H9 (cell line): ENCODE data around the gene TNPO1. TPM values are rescaled to one million over a fixed set of nuclear protein-coding genes. Genes with fewer than 3 reads are reported as not detected.
A peak's percentile ranks its signal among the peaks of the same experiment; 100 is the strongest.

Source experiments
- DNase-seq: peaks from one replicate; pipeline ENCODE4 v3.0.0-alpha.2; 2017
- H2AFZ ChIP-seq: one replicate; pipeline ENCODE4 v1.6.1; 2013; ENCODE audit warnings: mild to moderate bottlenecking, low read length, control low read depth, moderate library complexity
- H2AK5ac ChIP-seq: 2 replicates; pipeline ENCODE4 v1.6.1; 2013; ENCODE audit warnings: low read length, control low read depth, mixed read lengths; ENCODE audit not compliant: insufficient read length
- H2BK120ac ChIP-seq: one replicate; pipeline ENCODE4 v1.6.1; 2013; ENCODE audit warnings: low read depth, mild to moderate bottlenecking, low read length, control low read depth, inconsistent platforms; ENCODE audit not compliant: poor library complexity, severe bottlenecking
- H2BK12ac ChIP-seq: 2 replicates; pipeline ENCODE4 v1.6.1; 2013; ENCODE audit warnings: low read length, control low read depth, mixed read lengths, low read depth; ENCODE audit not compliant: insufficient read length
- H2BK15ac ChIP-seq: 2 replicates; pipeline ENCODE4 v1.6.1; 2013; ENCODE audit warnings: low read depth, low read length, control low read depth
- H2BK20ac ChIP-seq: one replicate; pipeline ENCODE4 v1.6.1; 2013; ENCODE audit warnings: low read depth, mild to moderate bottlenecking, low read length, control low read depth, inconsistent platforms; ENCODE audit not compliant: poor library complexity, severe bottlenecking
- H2BK5ac ChIP-seq: 2 replicates; pipeline ENCODE4 v1.6.1; 2013; ENCODE audit warnings: low read length, control low read depth, mixed read lengths; ENCODE audit not compliant: insufficient read length
- H3K14ac ChIP-seq: 2 replicates; pipeline ENCODE4 v1.6.1; 2013; ENCODE audit warnings: low read length, control low read depth; ENCODE audit not compliant: insufficient read depth
- H3K18ac ChIP-seq: 2 replicates; pipeline ENCODE4 v1.6.1; 2013; ENCODE audit warnings: low read depth, mild to moderate bottlenecking, mixed read lengths, low read length, control low read depth; ENCODE audit not compliant: insufficient read length
- H3K23ac ChIP-seq: 2 replicates; pipeline ENCODE4 v1.6.1; 2013; ENCODE audit warnings: low read length, control low read depth, mixed read lengths, low read depth; ENCODE audit not compliant: insufficient read length
- H3K23me2 ChIP-seq: 2 replicates; pipeline ENCODE4 v1.6.1; 2013; ENCODE audit warnings: low read depth, mild to moderate bottlenecking, mixed read lengths, low read length, control low read depth; ENCODE audit not compliant: insufficient read length, poor library complexity, severe bottlenecking
- H3K27ac ChIP-seq: 2 replicates; pipeline ENCODE4 v1.5.1; 2013; ENCODE audit warnings: low read length, control low read depth, mixed read lengths, low read depth; ENCODE audit not compliant: insufficient read length
- H3K27me3 ChIP-seq: 2 replicates; pipeline ENCODE4 v1.6.1; 2013; ENCODE audit warnings: low read length, control low read depth, inconsistent platforms; ENCODE audit not compliant: insufficient read depth
- H3K4ac ChIP-seq: 2 replicates; pipeline ENCODE4 v1.6.1; 2013; ENCODE audit warnings: low read depth, mild to moderate bottlenecking, control low read depth, inconsistent platforms, low read length, moderate library complexity
- H3K4me1 ChIP-seq: 2 replicates; pipeline ENCODE4 v1.6.1; 2013; ENCODE audit warnings: low read length, control low read depth, inconsistent platforms; ENCODE audit not compliant: insufficient read depth
- H3K4me2 ChIP-seq: 2 replicates; pipeline ENCODE4 v1.6.1; 2013; ENCODE audit warnings: low read length, control low read depth, mixed read lengths; ENCODE audit not compliant: insufficient read length, insufficient read depth
- H3K56ac ChIP-seq: 2 replicates; pipeline ENCODE4 v1.6.1; 2013; ENCODE audit warnings: low read depth, mild to moderate bottlenecking, mixed read lengths, low read length, control low read depth; ENCODE audit not compliant: insufficient read length
- H3K79me1 ChIP-seq: 2 replicates; pipeline ENCODE4 v1.6.1; 2013; ENCODE audit warnings: low read depth, mild to moderate bottlenecking, moderate library complexity, low read length, control low read depth, inconsistent platforms; ENCODE audit not compliant: insufficient read depth, poor library complexity, severe bottlenecking
- H3K79me2 ChIP-seq: 2 replicates; pipeline ENCODE4 v1.6.1; 2013; ENCODE audit warnings: low read length, control low read depth, inconsistent platforms; ENCODE audit not compliant: insufficient read depth
- H3K9ac ChIP-seq: 2 replicates; pipeline ENCODE4 v1.6.1; 2013; ENCODE audit warnings: low read length, control low read depth, mixed read lengths; ENCODE audit not compliant: insufficient read length; ENCODE audit errors: extremely low read depth
- H3K9me3 ChIP-seq: one replicate; pipeline ENCODE4 v1.6.1; 2013; ENCODE audit warnings: low read depth, low read length, inconsistent platforms; ENCODE audit not compliant: control insufficient read depth
- H3T11ph ChIP-seq: one replicate; pipeline ENCODE4 v1.6.1; 2013; ENCODE audit warnings: mild to moderate bottlenecking, low read length, control low read depth, inconsistent platforms
- H4K20me1 ChIP-seq: one replicate; pipeline ENCODE4 v1.6.1; 2013; ENCODE audit not compliant: control insufficient read depth, insufficient read length, insufficient read depth
- H4K5ac ChIP-seq: 2 replicates; pipeline ENCODE4 v1.6.1; 2013; ENCODE audit warnings: low read depth, mild to moderate bottlenecking, mixed read lengths, low read length, control low read depth; ENCODE audit not compliant: insufficient read length
- H4K8ac ChIP-seq: replicated peaks from 2 replicates; pipeline ENCODE4 v1.6.1; 2013; ENCODE audit warnings: low read length, control low read depth, mixed read lengths, low read depth; ENCODE audit not compliant: insufficient read length
- H4K91ac ChIP-seq: 2 replicates; pipeline ENCODE4 v1.6.1; 2013; ENCODE audit warnings: low read depth, mild to moderate bottlenecking, moderate library complexity, mixed read lengths, low read length, control low read depth; ENCODE audit not compliant: insufficient read length
- H3K27ac Mint-ChIP-seq, 3 experiments: 2 replicates in 2 of 3; 3 replicates in 1 of 3; pipeline ENCODE4 v1.8.0; 2020 to 2021; ENCODE audit warnings: mixed read lengths in 3 of 3, mild to moderate bottlenecking in 1 of 3, moderate library complexity in 1 of 3
- H3K27me3 Mint-ChIP-seq: 2 replicates; pipeline ENCODE4 v1.8.0; 2021; ENCODE audit warnings: low read depth, mild to moderate bottlenecking, moderate library complexity, mixed read lengths
- H3K36me3 Mint-ChIP-seq, 3 experiments: 2 replicates in 2 of 3; 3 replicates in 1 of 3; pipeline ENCODE4 v1.8.0; 2020 to 2021; ENCODE audit warnings: low read depth in 3 of 3, mixed read lengths in 3 of 3; ENCODE audit not compliant: insufficient read depth in 1 of 3
- H3K4me1 Mint-ChIP-seq, 2 experiments: 2 replicates each; pipeline ENCODE4 v1.8.0; 2020; ENCODE audit warnings: mixed read lengths in 2 of 2
- H3K4me3 Mint-ChIP-seq, 2 experiments: 2 replicates in 1 of 2; 3 replicates in 1 of 2; pipeline ENCODE4 v1.8.0; 2020 to 2021; ENCODE audit warnings: mild to moderate bottlenecking in 2 of 2, mixed read lengths in 2 of 2, moderate library complexity in 1 of 2
- H3K9me3 Mint-ChIP-seq, 2 experiments: 2 replicates in 1 of 2; 3 replicates in 1 of 2; pipeline ENCODE4 v1.8.0; 2020; ENCODE audit warnings: mild to moderate bottlenecking in 2 of 2, mixed read lengths in 2 of 2, moderate library complexity in 1 of 2
- CTCF ChIP-seq: fragments of 200-600 bp; sonication (generic); conservative IDR thresholded peaks from 3 replicates; pipeline ENCODE4 v1.8.0; 2021; ENCODE audit warnings: antibody characterized with exemption, mild to moderate bottlenecking
- WGBS: extraction: QIAGEN DNeasy Blood & Tissue Kit; methylation state at CpG from one replicate; pipeline ENCODE4 v1.1.7; 2013; ENCODE audit warnings: missing lambda C conversion rate, low lambda C conversion rate, mixed read lengths; ENCODE audit not compliant: insufficient read length; ENCODE audit errors: extremely low coverage; 5-methylcytosine and 5-hydroxymethylcytosine counted together
- total RNA-seq: library from RNA; stranded (reverse); gene quantifications from 2 replicates; pipeline ENCODE4 v1.2.1, GENCODE V29; 2021

Gene TNPO1
- total RNA-seq, 1 experiment from 2014 or later: 164 TPM

DNA sequence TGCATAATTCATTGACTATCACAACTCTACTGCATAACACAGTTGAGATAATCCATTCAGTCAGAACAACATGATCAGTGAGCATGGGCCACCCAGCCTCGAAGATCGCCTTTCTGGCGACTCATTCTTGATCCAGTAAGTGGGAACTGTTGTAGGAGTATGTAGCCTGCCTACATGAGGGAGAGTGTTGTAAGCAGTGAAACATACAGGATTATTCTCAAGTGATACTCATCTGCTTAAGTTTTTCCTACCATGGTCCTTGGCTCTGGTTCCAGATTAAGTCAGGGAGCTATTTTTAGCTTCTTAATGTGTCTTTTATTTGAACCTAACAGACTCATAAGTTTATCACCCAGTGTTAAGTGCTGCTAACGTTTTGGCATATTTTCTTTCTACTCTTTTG, 44.0 kb downstream of the TNPO1 start:
- H3K9me3 ChIP-seq: no peaks in the 10 kb centered on the region
- H3K4ac ChIP-seq: no peak overlapping the region
- H4K91ac ChIP-seq: no peak overlapping the region
- no peaks in the 10 kb centered on the region for H3K27me3 ChIP-seq
- no peak overlapping the region for H3K23ac ChIP-seq
- H2BK120ac ChIP-seq: no peak overlapping the region
- H3K27ac ChIP-seq: no peak overlapping the region
- no peak for DNase-seq
- H3K14ac ChIP-seq: no peak overlapping the region
- no peaks in the 10 kb centered on the region for H3K27me3 Mint-ChIP-seq
- H3K27ac Mint-ChIP-seq: peak overlapping the region in 2 of 3 experiments; percentile 34 to 76; a peak in 3 of 7 replicates
- no peak overlapping the region for H3K4me2 ChIP-seq
- H4K8ac ChIP-seq: no peak overlapping the region
- no peak overlapping the region for H3K18ac ChIP-seq
- H3K36me3 Mint-ChIP-seq: peaks cover 45 to 90% (median 71%) of the 10 kb centered on the region in 3 experiments
- no peaks in the 10 kb centered on the region for H4K20me1 ChIP-seq
- no peak overlapping the region for H3K4me3 Mint-ChIP-seq
- no peak overlapping the region for H2BK15ac ChIP-seq
- no peaks in the 10 kb centered on the region for H3K4me1 ChIP-seq
- no peak overlapping the region for H2BK20ac ChIP-seq
- peaks cover 5% of the 10 kb centered on the region; the same call in 1 of the 2 replicates for H3K79me2 ChIP-seq
- no peak overlapping the region for H3T11ph ChIP-seq
- H3K79me1 ChIP-seq: peaks cover 9% of the 10 kb centered on the region
- H3K4me1 Mint-ChIP-seq: peaks cover 0 to 3% of the 10 kb centered on the region in 2 experiments; a peak in 1 of 4 replicates
- no peak overlapping the region for H2AFZ ChIP-seq
- no peaks in the 10 kb centered on the region for H3K23me2 ChIP-seq
- H2BK12ac ChIP-seq: no peak overlapping the region
- no peak overlapping the region for H3K56ac ChIP-seq
- no peak overlapping the region for H4K5ac ChIP-seq
- no peak overlapping the region for H2AK5ac ChIP-seq
- H2BK5ac ChIP-seq: no peak overlapping the region
- no CpG with 5 or more reads among the region's 4 CpGs for WGBS
- no peak for TF ChIP-seq CTCF
- no peaks in the 10 kb centered on the region for H3K9me3 Mint-ChIP-seq
- H3K9ac ChIP-seq: no peak overlapping the region
